Activated T-cell treated with anti-CD3 and anti-CD28 coated beads, Interleukin-2, amount 50 U/mL, for 72 hours (primary cell): Measurements from ENCODE around the gene PCDHGB3. TPM values are rescaled to one million over a fixed set of nuclear protein-coding genes. Genes with fewer than 3 reads are reported as not detected.
"Not testable (repeated sequence)": the region's sequence is repeated elsewhere in the genome, so short reads cannot be mapped to it uniquely, and the experiment has no call there.

Experiments used
- ATAC-seq, 2 donors: fragments of 150-1000 bp; cut with Tn5 transposase; replicated peaks in 1 of 2; 2 replicates each; pipeline ENCODE4 v1.10.0; 2021; ENCODE audit warnings: moderate library complexity in 2 of 2, mild to moderate bottlenecking in 1 of 2
- DNase-seq, 2 donors: peaks; one replicate each; pipeline ENCODE4 v3.0.0; 2021 to 2022; ENCODE audit warnings: mixed read lengths in 1 of 2
- H3K27ac Mint-ChIP-seq: one replicate; pipeline ENCODE4 v1.8.0; 2022; ENCODE audit warnings: mild to moderate bottlenecking, moderate library complexity, mixed read lengths
- H3K27me3 Mint-ChIP-seq: one replicate; pipeline ENCODE4 v1.8.0; 2022; ENCODE audit warnings: low read depth, mixed read lengths
- H3K36me3 Mint-ChIP-seq, 2 donors: one replicate each; pipeline ENCODE4 v1.8.0; 2022; ENCODE audit warnings: mixed read lengths in 2 of 2, mild to moderate bottlenecking in 1 of 2; ENCODE audit not compliant: insufficient read depth in 2 of 2
- H3K4me1 Mint-ChIP-seq: one replicate; pipeline ENCODE4 v1.8.0; 2022; ENCODE audit warnings: low read depth, mixed read lengths
- H3K4me3 Mint-ChIP-seq, 2 donors: one replicate each; pipeline ENCODE4 v1.8.0; 2022; ENCODE audit warnings: mild to moderate bottlenecking in 2 of 2, mixed read lengths in 2 of 2, moderate library complexity in 2 of 2
- H3K9me3 Mint-ChIP-seq, 2 donors: one replicate each; pipeline ENCODE4 v1.8.0; 2022; ENCODE audit warnings: mixed read lengths in 2 of 2
- total RNA-seq, 2 donors: library from RNA; stranded (reverse); gene quantifications; one replicate each; pipeline ENCODE4 v1.2.3, GENCODE V29; 2022

PCDHGB3 gene
- total RNA-seq, 2 donors from 2014 or later, result 0.19 to 0.28 TPM

- Mint-ChIP-seq H3K4me3 (no peak overlapping the region), H3K36me3 (peaks cover 17 to 24% of the 10 kb centered on the region in 2 donors), H3K9me3 (peaks cover 4 to 6% of the 10 kb centered on the region in 2 donors), H3K4me1 (peaks cover 10% of the 10 kb centered on the region), H3K27ac (no peak overlapping the region), H3K27me3 (peaks cover 83% of the 10 kb centered on the region)
- no peak for DNase-seq
- no peak for ATAC-seq
Observed at GRCh38 chr5:141403387-141403786, 33.3 kb downstream of the PCDHGB3 start.

- H3K4me1 Mint-ChIP-seq, result peaks cover 13% of the 10 kb centered on the region
- ATAC-seq (peak; percentile 55 to 59), DNase-seq (peak; percentile 41 to 53)
- H3K27me3 Mint-ChIP-seq, result peaks cover 81% of the 10 kb centered on the region
- peaks cover 8 to 11% of the 10 kb centered on the region in 2 donors for H3K9me3 Mint-ChIP-seq
- peaks cover 14 to 27% of the 10 kb centered on the region in 2 donors for H3K36me3 Mint-ChIP-seq
- peak within 1 kb of the TSS; percentile 58 to 67 for H3K4me3 Mint-ChIP-seq
- peak within 1 kb of the TSS; percentile 68 for H3K27ac Mint-ChIP-seq
Observed at GRCh38 chr5:141407790-141408505, 37.9 kb downstream of the PCDHGB3 start, which contains the start of gene PCDHGB6. Gene PCDHGB6 (plus strand): TSS chr5:141408021. CDS start chr5:141408203, 182 bp downstream.

GRCh38 chr5:141409598-141410306, 39.7 kb downstream of the PCDHGB3 start:
- Mint-ChIP-seq H3K27ac (no peak overlapping the region), H3K4me3 (no peak overlapping the region), H3K9me3 (peaks cover 11 to 12% of the 10 kb centered on the region in 2 donors), H3K36me3 (peaks cover 18 to 35% of the 10 kb centered on the region in 2 donors), H3K4me1 (peaks cover 25% of the 10 kb centered on the region), H3K27me3 (peaks cover 84% of the 10 kb centered on the region)
- DNase-seq, result no peak
- no peak for ATAC-seq

GRCh38 chr5:141411575-141411974, 41.5 kb downstream of the PCDHGB3 start:
- H3K4me1 Mint-ChIP-seq, result peaks cover 31% of the 10 kb centered on the region
- H3K9me3 Mint-ChIP-seq, result peaks cover 8 to 12% of the 10 kb centered on the region in 2 donors
- peaks cover 14 to 31% of the 10 kb centered on the region in 2 donors for H3K36me3 Mint-ChIP-seq
- H3K4me3 Mint-ChIP-seq, result no peak overlapping the region
- no peak for ATAC-seq
- no peak overlapping the region for H3K27ac Mint-ChIP-seq
- no peak for DNase-seq
- peaks cover 79% of the 10 kb centered on the region for H3K27me3 Mint-ChIP-seq

GRCh38 chr5:141412854-141413539, 43.0 kb downstream of the PCDHGB3 start, which contains the start of gene PCDHGA10:
Gene PCDHGA10 (plus strand): TSS chr5:141412987. CDS start chr5:141413176, 189 bp downstream.
- Mint-ChIP-seq H3K4me3 (peak within 1 kb of the TSS; percentile 91 to 92), H3K27me3 (peaks cover 79% of the 10 kb centered on the region), H3K36me3 (peaks cover 17 to 28% of the 10 kb centered on the region in 2 donors), H3K4me1 (peaks cover 35% of the 10 kb centered on the region), H3K9me3 (peaks cover 10 to 12% of the 10 kb centered on the region in 2 donors), H3K27ac (peak within 1 kb of the TSS; percentile 82)
- ATAC-seq (peak; percentile 80 to 81), DNase-seq (peak; percentile 61 to 69)

- no peak for DNase-seq
Observed at GRCh38 chr5:141413540-141414069, 43.6 kb downstream of the PCDHGB3 start.

GRCh38 chr5:141414548-141415274, 44.7 kb downstream of the PCDHGB3 start:
- peaks cover 20 to 27% of the 10 kb centered on the region in 2 donors for H3K36me3 Mint-ChIP-seq
- peaks cover 32% of the 10 kb centered on the region for H3K4me1 Mint-ChIP-seq
- DNase-seq, ATAC-seq, H3K9me3 Mint-ChIP-seq, H3K27ac Mint-ChIP-seq: not testable (repeated sequence)
- H3K27me3 Mint-ChIP-seq, result peaks cover 80% of the 10 kb centered on the region
- peak overlapping the region; percentile 19 to 37 for H3K4me3 Mint-ChIP-seq

More at GRCh38 chr5:141413540-141414069, 43.6 kb downstream of the PCDHGB3 start:
- Mint-ChIP-seq H3K9me3 (peaks cover 12 to 13% of the 10 kb centered on the region in 2 donors), H3K27me3 (peaks cover 79% of the 10 kb centered on the region), H3K4me1 (peaks cover 37% of the 10 kb centered on the region), H3K4me3 (peak overlapping the region; percentile 91 to 92), H3K27ac (peak overlapping the region; percentile 82), H3K36me3 (peaks cover 20 to 29% of the 10 kb centered on the region in 2 donors)
- no peak for ATAC-seq

- ATAC-seq, H3K27ac Mint-ChIP-seq, DNase-seq: not testable (repeated sequence)
- Mint-ChIP-seq H3K4me1 (peaks cover 32% of the 10 kb centered on the region), H3K36me3 (peaks cover 19 to 28% of the 10 kb centered on the region in 2 donors), H3K27me3 (peaks cover 80% of the 10 kb centered on the region), H3K9me3 (peaks cover 8 to 11% of the 10 kb centered on the region in 2 donors), H3K4me3 (peak overlapping the region; percentile 37 to 59)
Observed at GRCh38 chr5:141415275-141415618, 45.2 kb downstream of the PCDHGB3 start.

- Mint-ChIP-seq H3K4me1 (peaks cover 46% of the 10 kb centered on the region), H3K27me3 (peaks cover 90% of the 10 kb centered on the region), H3K27ac (peak within 1 kb of the TSS; percentile 77), H3K4me3 (peak within 1 kb of the TSS; percentile 77 to 86), H3K36me3 (peaks cover 17 to 43% of the 10 kb centered on the region in 2 donors)
- DNase-seq (peak; percentile 67 to 71), ATAC-seq (peak; percentile 77 to 79)
- not testable (repeated sequence) for H3K9me3 Mint-ChIP-seq
Observed at GRCh38 chr5:141417494-141418172, 47.6 kb downstream of the PCDHGB3 start, which contains the start of gene PCDHGB7. Gene PCDHGB7 (plus strand): TSS chr5:141417677. CDS start chr5:141417860, 183 bp downstream.

GRCh38 chr5:141419074-141419880, 49.2 kb downstream of the PCDHGB3 start:
- Mint-ChIP-seq H3K9me3 (peaks cover 8 to 14% of the 10 kb centered on the region in 2 donors), H3K27ac (no peak overlapping the region)

More at GRCh38 chr5:141419074-141419880, 49.2 kb downstream of the PCDHGB3 start:
- ATAC-seq (no peak), DNase-seq (no peak)
- H3K36me3 Mint-ChIP-seq, result peaks cover 23 to 35% of the 10 kb centered on the region in 2 donors
- no peak overlapping the region for H3K4me3 Mint-ChIP-seq
- H3K27me3 Mint-ChIP-seq, result peaks cover 86% of the 10 kb centered on the region
- peaks cover 31% of the 10 kb centered on the region for H3K4me1 Mint-ChIP-seq
